ENCODE results near the gene MTMR4.

Gene MTMR4

DNA sequence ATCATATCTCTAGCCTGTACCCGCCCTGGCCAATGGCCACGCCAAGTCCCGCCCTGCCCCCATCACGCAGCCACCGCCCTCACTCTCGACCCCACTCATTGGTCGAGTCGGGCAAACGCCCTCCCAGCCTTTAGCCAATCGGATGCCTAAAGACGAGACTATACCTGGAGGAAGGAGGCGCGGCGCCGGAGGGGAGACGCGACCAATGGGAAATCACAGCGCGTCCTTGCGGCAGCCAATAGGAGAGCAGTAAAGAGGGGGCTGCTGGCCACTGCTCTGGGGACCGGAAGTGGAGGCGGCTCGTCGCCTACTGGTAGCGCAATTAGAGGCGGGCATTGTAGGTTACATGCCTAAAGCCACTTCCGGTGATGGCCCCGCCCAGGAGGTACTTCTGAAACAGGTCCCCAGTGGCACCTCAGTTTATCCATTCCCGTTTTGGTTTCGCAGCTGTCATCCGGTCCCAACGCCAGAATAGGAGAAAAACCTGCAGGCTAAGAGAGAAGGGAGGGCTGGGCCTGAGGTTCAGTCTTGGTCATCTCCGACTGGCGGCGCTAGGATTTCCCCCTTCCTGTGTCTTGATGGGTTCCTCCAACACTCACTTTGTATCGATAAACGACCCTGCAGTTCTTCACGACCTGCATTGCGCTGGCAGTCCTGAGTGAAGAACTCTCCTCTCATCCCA, 3.6 kb upstream of the MTMR4 start:
- H4K20me1 ChIP-seq (ENCODE audit: insufficient read depth), result no peaks in the 10 kb centered on the region
- no peaks in the 10 kb centered on the region for H3K36me3 ChIP-seq (ENCODE audit: insufficient read depth)
- H2AFZ ChIP-seq (ENCODE audit: low read depth), result peak overlapping the region; percentile 86
- no peaks in the 10 kb centered on the region for H3K79me2 ChIP-seq (ENCODE audit: insufficient read depth, low read depth)
- no peaks in the 10 kb centered on the region for H3K27me3 ChIP-seq (ENCODE audit: insufficient read depth, low read depth)
- H3K4me2 ChIP-seq, result peak overlapping the region; percentile 62
- peak overlapping the region; percentile 82; the same call in 1 of the 2 replicates for H3K9ac ChIP-seq
- TF ChIP-seq CTCF (conservative IDR thresholded peaks at IDR 0.05; ENCODE audit: low read depth, low read length), result no peak; the same call in 1 of the 2 replicates
- peaks cover 28% of the 10 kb centered on the region for H3K4me1 ChIP-seq (ENCODE audit: low read depth, poor library complexity, severe bottlenecking)
- H3K27ac ChIP-seq, result peak overlapping the region; percentile 83
- no peak overlapping the region for H3K4me3 ChIP-seq (IDR thresholded peaks at IDR 0.05; ENCODE audit: insufficient read depth, low read depth, low read length)

DNA sequence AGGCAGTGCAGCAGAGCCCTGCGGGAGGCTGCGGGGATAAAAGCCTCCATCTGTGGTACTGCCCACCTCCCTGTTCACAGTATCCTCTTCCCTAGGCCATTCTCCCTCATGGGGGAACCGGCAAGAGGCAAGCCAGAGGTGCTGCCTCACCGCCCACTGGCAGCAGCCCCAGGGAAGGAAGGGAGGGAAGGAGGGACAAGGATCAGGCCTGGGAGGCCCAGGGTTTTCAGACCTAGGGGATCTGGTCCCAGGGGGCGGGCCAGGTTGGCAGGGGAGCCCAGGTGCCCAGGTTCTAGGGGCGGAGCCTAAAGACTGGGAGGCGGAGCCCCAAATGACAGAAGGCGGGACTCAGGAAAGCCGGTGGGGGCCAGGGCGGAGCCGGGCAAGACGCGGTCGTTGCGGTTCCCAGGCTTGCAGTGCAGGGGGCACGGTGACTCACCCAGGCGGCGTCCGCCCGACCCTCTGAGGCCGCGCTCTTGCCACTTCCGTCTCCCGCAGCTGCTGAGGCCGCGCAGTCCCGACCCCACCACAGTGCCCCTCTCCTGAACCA, 3.0 kb upstream of the MTMR4 start:
- no peaks in the 10 kb centered on the region for H4K20me1 ChIP-seq (ENCODE audit: insufficient read depth)
- peaks cover 33% of the 10 kb centered on the region for H3K4me1 ChIP-seq (ENCODE audit: low read depth, poor library complexity, severe bottlenecking)
- H3K4me3 ChIP-seq (IDR thresholded peaks at IDR 0.05; ENCODE audit: insufficient read depth, low read depth, low read length), result peak overlapping the region; percentile 59
- H3K9ac ChIP-seq, result peak overlapping the region; percentile 69
- H3K36me3 ChIP-seq (ENCODE audit: insufficient read depth), result no peaks in the 10 kb centered on the region
- no peaks in the 10 kb centered on the region for H3K27me3 ChIP-seq (ENCODE audit: insufficient read depth, low read depth)
- peak overlapping the region; percentile 50; the same call in 1 of the 2 replicates for H2AFZ ChIP-seq (ENCODE audit: low read depth)
- peak overlapping the region; percentile 66 for H3K4me2 ChIP-seq
- peak overlapping the region; percentile 68 for H3K27ac ChIP-seq
- H3K79me2 ChIP-seq (ENCODE audit: insufficient read depth, low read depth), result no peaks in the 10 kb centered on the region
- no peak for TF ChIP-seq CTCF (conservative IDR thresholded peaks at IDR 0.05; ENCODE audit: low read depth, low read length)

GRCh38 chr17:58516644-58517377, 2.4 kb upstream of the MTMR4 start:
- no peaks in the 10 kb centered on the region for H4K20me1 ChIP-seq (ENCODE audit: insufficient read depth)
- peak overlapping the region; percentile 68 for H3K27ac ChIP-seq
- H3K36me3 ChIP-seq (ENCODE audit: insufficient read depth), result no peaks in the 10 kb centered on the region
- peak overlapping the region; percentile 50; the same call in 1 of the 2 replicates for H2AFZ ChIP-seq (ENCODE audit: low read depth)
- TF ChIP-seq CTCF (conservative IDR thresholded peaks at IDR 0.05; ENCODE audit: low read depth, low read length), result no peak
- no peaks in the 10 kb centered on the region for H3K27me3 ChIP-seq (ENCODE audit: insufficient read depth, low read depth)
- H3K4me1 ChIP-seq (ENCODE audit: low read depth, poor library complexity, severe bottlenecking), result peaks cover 33% of the 10 kb centered on the region
- H3K79me2 ChIP-seq (ENCODE audit: insufficient read depth, low read depth), result no peaks in the 10 kb centered on the region
- H3K4me3 ChIP-seq (IDR thresholded peaks at IDR 0.05; ENCODE audit: insufficient read depth, low read depth, low read length), result peak overlapping the region; percentile 59
- peak overlapping the region; percentile 69 for H3K9ac ChIP-seq
- H3K4me2 ChIP-seq, result peak overlapping the region; percentile 66

DNA sequence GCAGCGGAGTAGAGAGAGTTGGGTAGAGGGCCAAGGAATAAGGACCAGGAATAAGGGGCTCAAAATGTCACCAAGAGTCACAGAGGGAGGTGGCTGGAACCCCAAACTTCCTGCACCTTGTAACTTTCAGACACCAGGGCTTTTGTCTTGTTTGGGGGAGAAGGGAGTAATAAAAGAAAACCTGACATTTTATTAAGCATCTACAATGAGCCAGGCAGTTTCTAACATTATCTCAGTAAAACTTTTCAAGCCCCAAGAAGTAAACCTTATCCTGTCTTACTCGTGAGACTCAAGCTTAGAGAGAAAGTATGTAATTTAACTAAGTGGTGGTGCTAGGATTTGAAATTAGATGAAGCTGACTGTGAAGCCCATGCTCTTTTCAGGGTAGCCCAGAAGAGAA, 848 bp upstream of the MTMR4 start:
- H3K4me2 ChIP-seq, result no peak overlapping the region; the same call in 1 of the 2 replicates
- H3K27ac ChIP-seq, result no peak overlapping the region
- no peak for TF ChIP-seq CTCF (conservative IDR thresholded peaks at IDR 0.05; ENCODE audit: low read depth, low read length)
- no peak overlapping the region for H3K4me3 ChIP-seq (IDR thresholded peaks at IDR 0.05; ENCODE audit: insufficient read depth, low read depth, low read length)
- H3K36me3 ChIP-seq (ENCODE audit: insufficient read depth), result no peaks in the 10 kb centered on the region
- no peaks in the 10 kb centered on the region for H3K27me3 ChIP-seq (ENCODE audit: insufficient read depth, low read depth)
- no peaks in the 10 kb centered on the region for H4K20me1 ChIP-seq (ENCODE audit: insufficient read depth)
- no peaks in the 10 kb centered on the region for H3K79me2 ChIP-seq (ENCODE audit: insufficient read depth, low read depth)
- H3K4me1 ChIP-seq (ENCODE audit: low read depth, poor library complexity, severe bottlenecking), result peaks cover 33% of the 10 kb centered on the region
- no peak overlapping the region for H3K9ac ChIP-seq
- no peak overlapping the region for H2AFZ ChIP-seq (ENCODE audit: low read depth)

Measured in KMS-11 (cell line).